ENCODE measurements around the gene C2orf74. TPM values are rescaled to one million over a fixed set of nuclear protein-coding genes. Genes with fewer than 3 reads are reported as not detected.
"Not testable (repeated sequence)": the region's sequence is repeated elsewhere in the genome, so short reads cannot be mapped to it uniquely, and the experiment has no call there.

Gene C2orf74
- polyA plus RNA-seq (ENCODE audit: insufficient read length) = 20.9 TPM

DNA sequence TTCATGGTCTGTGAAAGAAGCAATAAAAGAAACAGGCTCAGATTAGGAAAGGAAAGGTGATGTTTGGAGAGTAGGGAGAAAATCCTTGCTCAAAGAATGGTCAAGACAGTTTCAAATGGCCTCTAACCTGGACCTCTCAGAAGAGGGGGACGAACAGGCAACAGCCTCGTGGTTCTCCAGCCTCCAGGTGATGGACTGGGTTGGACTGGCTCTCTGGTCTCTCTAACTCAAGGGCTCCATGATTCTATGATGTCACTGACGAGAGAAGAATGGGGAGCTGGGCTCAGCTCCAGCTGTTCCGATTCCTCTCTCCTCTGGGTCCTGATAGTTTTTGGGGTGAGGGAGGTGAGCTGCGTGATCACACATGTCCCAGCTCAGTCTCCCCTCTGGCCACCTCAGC, at the start of gene C2orf74:
Gene C2orf74, plus strand, starts transcription at position 301 of the 400 bp plus-strand sequence. CDS start 327 bp downstream, outside the sequence.
- DNase-seq = no peak

DNA sequence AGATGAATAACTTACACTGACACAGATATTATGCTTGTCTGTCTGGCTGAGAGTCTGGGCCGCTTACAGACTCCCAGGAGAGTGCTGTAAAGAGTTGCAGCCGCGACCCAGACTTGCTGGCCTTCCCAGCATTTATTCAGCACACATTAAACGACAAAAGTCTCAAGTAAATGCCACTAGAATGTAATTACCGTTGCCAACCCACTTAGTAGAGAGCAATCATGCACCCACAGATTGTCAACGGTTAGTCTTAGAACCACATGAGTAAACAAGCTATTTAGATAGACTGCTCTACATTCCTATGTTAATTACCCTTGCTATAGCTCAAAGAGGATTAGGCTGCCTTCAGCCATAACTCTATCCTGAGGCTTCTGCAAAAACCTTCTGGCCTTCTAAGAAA, 47.8 kb upstream of the C2orf74 start:
- DNase-seq = no peak

DNA sequence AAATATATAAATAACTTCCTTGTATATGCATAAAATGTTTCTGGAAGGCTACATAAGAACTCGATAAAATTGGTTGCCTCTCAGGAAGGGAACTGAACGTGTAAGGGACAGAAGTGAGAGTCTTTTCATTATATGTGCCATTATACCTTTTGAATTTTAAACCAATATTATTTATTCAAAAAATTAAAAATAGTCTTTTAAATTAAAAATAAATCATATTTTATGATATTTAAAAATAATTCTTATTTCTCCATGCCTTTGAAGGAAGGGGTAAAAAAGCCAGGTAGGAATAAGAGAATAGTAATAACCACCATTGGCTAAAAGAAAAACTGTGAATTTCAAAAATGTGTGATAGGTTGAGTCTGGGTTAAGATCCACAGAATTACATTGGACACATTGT, 45.7 kb upstream of the C2orf74 start:
- DNase-seq = no peak

DNA sequence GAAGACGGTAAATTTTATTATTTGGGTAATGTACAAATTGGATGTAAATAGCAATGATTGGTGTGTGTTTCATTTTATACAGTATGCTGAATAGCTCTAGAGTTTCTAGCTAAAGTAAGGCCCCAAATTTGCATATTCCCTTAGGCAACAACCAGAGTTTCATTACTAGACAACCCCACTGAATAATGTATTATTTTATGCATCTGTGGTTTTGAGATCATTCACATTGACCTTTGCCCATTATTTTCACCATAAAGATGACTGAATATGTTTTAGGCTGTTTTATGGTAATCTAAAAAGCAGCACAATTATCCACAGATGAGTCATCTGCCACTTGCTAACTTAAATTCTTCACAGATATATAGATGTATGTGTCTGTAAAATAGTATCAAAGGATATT, 44.5 kb upstream of the C2orf74 start:
- DNase-seq = no peak

DNA sequence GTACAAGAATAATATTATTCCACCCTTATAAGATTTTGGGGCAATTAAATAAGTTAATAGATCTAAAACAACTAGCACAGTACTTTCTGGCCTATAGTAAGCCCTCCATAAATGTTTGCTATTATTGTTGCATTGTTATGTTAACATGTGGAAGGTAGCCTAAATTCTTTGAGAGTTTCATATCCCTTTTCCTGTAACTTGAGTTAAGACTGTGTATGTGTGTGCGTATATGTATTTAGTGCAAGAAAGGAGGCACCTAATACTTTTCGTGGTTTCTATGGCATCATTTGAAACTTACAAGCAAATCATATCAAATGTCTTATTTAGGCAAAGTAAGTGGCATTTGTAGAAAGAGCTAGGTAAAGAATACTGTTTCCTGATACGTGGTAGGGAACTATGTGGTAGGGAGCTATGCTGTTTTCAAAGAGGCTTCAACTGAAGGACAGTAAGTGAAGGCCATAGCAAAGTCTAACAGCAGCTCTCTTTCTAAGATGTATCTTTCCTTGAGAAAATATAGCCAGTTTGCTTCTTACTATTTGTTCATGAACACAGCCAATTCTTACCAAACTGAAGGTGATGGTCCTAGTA, 36.8 kb upstream of the C2orf74 start:
- DNase-seq = no peak

DNA sequence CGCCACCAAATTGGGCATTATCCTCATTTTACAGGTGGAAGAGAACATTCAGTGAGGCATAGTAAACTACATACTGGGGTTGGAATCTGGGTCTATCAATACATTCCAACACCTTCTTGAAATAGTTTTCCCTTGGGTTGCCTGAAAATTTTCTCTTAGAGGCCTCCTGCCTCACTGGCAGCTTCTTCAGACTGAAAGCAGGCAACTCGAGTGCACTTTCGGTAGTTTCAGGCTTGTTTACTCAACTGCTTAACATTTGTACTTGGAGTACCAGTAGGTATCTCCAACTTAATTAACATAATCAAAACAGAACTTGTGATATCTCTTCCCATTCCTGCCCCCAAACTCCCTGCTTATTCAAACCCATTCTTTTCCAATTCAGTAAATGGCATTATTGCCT, 36.2 kb upstream of the C2orf74 start:
- DNase-seq = no peak

DNA sequence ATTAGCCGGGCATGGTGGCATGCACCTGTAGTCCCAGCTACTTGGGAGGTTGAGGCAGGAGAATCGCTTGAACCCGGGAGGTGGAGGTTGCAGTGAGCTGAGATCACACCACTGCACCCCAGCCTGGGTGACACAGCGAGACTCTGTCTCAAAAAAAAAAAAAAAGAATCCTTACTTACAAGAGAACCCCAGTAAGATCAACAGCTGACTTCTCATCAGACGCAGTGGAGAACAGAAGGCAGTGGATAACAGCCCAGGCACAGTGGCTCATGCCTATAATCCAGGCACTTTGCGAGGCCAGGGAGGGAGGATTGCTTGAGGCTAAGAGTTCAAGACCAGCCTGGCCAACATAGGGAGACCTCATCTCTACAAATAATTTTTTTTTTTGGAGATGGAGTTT, 33.9 kb upstream of the C2orf74 start:
- not testable (repeated sequence) for DNase-seq

DNA sequence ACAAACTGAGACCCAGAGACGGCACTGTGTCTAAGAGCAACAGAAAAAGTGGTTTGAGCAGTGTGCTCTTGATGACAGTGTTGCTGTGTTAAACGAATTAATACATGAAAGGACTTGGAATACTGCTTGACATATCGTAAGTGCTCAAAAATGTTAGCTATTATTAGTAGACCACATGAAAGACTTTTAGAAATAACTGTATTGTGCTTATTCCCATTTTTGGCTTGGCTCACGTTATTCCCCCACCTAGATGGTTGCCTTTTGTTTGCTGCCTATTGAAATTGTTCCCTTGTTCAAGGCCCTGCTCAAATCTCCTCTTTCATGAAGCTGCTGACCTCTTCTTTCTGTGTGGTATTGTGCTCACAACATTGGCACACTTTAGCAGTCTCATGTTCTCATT, 27.8 kb upstream of the C2orf74 start:
- no peak for DNase-seq

DNA sequence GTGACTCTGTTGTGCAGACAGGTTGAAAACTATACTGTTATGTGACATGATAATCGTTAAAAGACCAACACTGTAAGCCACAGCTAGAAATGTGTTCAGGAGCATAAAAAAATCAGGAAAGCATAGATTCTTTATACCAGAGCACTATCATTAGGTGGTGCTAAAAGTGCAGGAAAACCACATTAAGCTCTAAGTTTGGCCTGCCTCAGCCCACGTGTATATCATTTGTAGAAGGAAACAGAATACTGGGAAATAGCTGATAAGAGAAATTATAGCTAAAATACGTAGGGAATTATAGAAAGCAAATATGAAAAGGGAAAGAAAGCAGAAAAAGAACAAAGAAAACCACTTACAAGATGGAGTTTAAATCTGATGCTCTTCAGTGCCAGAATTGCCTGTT, 26.5 kb upstream of the C2orf74 start:
- peak; percentile 49 for DNase-seq

DNA sequence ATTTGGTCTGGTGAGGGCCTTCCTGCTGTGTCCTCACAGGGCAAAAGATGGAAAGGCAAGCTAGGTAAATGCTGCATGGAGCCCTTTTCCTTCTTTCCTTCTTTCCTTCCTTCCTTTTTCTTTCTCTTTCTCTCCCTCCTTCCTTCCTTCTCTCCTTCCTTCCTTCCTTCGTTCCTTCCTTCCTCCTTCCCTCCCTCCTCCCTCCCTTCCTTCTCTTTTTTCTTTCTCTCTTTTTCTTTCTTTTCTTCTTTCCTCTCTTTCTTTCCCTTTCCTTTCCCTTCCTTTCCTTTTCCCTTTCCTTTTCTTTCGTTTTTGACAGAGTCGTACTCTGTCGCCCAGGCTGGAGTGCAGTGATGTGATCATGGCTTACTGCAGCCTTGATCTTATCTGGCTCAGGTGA, 23.1 kb upstream of the C2orf74 start:
- no peak for DNase-seq

DNA sequence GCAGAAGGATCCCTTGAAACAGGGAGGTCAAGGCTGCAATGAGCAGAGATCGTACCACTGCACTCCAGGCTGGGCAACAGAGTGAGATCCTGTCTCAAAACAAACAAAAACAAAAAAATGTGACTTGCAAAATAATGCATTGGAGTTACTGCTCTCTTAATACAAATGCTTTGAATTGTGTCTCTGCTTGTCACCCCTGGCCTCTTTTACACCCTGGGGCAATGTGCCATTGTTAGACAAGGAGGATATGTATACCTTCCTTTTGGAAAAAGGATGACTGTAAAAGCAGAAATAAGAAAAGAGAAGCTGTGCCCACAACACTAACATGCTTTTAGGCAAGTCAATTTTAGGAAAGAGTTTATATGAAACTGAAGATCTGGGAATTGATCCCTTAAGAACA, 20.8 kb upstream of the C2orf74 start:
- DNase-seq = no peak

DNA sequence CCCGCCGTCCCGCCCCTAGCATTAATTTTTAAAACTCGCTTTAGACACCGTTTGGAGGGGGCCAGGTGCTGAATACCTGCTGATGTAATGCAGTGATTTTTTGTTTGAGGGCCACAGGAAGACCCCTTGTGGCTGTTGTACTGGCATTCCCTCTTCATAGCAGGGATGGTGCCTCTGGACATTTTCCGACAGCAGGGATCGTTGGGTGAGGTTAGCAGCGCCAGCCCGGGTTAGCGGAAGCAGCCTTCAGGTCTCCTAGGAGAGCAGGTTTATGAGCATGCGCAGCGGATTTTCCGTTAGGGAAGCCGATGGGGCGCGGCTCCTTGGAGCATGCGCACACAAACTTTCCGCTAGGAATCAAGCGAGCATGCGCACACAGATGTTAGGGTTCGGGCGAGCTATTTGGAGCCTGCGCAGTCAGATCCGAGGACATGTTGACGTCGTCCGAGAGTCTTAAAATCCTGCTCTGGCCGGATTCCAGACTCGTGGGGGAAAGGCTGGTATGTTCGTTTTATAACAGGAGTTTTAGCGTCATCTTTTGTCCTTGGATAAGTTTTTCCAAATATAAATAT, 17.2 kb upstream of the C2orf74 start:
- peak; percentile 98 for DNase-seq

DNA sequence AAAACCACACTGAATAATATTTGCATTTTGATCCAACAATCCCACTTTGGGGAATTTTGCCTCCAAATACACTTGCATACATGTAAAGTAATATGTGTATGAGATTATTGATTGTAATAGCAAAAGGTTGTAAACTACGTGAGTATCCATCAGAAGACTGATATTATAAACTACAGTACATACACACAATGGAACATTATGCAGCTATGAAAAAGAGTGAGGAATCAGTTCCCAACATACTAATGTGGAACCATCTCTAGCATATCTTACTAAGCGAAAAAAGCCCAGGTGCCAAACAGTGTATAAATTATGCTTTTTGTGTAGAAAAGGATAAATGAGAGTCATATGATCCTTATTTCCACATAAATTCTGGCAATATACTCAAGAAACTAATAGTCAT, 16.0 kb upstream of the C2orf74 start:
- no peak for DNase-seq

DNA sequence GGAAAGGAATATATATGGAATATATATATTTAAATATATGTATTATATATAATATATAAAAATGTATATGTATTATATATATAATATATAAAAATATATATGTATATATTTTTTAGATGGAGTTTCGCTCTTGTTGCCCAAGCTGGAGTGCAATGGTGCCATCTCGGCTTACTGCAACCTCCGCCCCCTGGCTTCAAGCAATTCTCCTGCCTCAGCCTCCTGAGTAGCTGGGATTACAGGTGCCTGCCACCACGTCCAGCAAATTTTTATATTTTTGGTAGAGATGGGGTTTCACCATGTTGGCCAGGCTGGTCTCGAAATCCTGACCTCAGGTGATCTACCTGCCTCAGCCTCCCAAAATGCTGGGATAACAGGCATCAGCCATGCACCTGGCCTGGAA, 13.9 kb upstream of the C2orf74 start:
- not testable (repeated sequence) for DNase-seq

DNA sequence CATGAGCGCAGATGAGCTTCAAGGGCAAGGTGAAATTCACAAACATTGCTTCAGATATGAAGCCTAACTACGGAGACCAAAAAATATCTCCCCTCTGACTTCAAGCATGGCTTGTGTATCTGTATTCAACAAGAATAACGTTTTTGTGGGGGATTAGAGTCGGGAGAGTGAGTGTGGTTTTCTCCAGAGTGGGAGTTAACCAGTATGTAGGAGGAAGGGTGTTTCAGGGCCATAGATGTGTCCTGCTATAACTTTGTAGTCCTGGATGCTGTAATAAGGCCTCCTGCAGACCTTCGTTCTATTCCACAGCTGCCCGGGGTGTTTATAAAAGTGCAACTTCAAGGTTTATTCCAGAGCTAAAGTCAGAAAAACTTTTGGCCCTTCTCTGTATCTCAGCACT, 12.9 kb upstream of the C2orf74 start:
- no peak for DNase-seq

DNA sequence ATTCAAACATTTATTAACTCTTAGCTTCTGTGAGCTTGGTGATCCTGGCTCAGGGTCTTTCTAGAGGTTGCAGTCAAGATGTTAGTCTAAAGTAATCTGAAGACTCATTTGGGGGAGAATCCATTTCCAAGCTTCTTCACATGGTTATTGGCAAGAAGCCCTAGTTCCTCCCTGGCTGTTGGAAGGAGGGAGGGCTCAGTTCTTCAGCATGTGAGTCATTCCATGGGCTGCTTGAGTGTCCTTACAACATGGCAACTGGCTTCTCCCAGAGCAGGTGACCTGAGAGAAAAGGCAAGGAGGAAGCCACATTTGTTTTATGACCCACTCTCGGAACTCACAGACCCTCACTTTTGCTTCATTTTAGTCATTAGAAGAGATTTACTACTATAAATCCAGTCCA, 10.6 kb upstream of the C2orf74 start:
- no peak for DNase-seq

DNA sequence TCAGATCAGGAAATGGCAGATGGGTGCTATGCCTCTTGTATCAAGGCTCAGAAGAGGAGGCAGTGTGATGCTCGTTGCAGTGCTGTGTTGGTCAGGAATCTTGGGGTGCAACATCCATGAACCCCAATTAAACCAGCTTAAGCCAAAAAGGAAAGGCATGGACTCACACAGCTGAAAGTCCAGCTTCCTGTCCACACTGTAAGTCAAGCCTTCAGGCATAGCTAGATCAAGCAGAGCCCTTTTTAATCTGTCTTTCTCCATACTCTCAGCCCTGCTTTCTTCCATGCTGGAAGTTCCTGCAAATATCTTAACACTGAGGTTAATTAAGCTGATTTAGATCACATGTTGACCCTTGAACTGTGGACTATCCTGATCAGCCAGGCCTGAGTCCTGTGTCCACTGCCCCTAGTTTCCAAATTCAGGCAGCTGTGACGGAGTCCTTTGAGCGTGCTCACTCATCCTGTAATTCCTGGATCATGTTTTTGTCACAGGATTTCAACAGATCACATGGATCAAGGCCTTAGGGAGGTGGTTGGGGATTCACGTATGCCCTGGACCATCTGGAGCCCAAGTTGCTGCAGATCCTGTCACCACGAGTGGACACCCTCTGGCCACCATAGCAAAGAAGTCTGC, 4.5 kb upstream of the C2orf74 start:
- no peak for DNase-seq

DNA sequence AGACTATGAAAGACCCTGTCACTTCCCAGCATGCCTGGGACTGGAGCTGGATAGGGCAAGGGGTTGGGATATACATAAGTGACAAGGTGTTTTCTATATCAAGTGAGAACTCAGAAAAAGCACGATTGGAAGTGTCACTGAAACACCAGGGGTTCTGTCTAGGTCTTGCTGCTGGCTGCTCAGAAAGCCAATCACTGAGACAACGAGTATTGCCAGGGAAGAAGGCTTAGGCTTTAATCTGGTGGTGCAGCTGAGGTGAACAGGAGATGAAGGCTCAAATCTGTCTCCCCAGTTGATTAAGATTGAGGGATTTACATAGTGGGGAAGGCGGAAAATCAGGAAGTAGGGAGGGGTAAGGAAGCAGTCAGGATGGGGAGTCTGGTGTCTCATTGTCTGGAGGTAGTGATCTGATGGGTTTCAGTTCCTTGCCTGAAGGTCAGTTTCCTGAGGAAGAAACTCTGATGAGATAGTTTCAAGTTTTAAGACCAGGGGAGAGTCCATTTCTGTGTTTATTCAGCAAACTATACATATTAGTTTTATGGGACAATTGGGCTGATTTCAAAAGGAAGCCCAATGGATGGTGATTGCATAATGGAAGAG, 3.5 kb upstream of the C2orf74 start:
- DNase-seq = no peak

DNA sequence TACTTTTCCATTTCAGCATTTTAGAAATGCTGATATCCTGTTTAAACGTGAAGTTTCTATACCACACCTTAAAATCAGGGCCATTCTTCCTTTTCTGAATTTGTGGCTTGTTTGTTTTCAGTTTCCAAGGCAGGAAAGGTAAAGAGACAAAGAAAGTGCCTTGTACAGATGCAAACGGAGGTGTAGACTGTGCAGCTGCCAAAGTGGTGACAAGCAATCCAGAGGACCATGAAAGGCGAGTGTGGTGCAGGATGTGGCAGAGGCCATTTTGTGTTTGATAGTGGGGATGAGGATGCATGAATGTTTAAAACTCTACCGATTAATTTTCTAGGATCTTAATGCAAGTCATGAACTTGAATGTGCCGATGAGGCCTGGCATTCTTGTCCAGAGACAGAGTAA, 733 bp downstream of the C2orf74 start:
- no peak for DNase-seq

DNA sequence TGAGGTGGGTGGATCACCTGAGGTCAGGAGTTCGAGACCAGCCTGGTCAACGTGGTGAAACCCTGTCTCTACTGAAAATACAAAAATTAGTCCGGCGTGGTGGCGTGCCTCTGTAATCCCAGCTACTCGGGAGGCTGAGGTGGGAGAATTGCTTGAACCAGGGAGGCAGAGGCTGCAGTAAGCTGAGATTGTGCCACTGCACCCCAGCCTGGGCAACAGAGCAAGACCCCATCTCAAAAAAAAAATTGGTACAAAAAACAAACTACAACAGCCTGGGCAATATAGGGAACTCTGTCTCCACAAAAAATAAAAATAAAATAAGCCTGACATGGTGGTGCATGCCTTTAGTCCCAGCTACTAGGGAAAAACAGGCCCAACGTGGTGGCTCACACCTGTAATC, 3.1 kb downstream of the C2orf74 start:
- DNase-seq = not testable (repeated sequence)

DNA sequence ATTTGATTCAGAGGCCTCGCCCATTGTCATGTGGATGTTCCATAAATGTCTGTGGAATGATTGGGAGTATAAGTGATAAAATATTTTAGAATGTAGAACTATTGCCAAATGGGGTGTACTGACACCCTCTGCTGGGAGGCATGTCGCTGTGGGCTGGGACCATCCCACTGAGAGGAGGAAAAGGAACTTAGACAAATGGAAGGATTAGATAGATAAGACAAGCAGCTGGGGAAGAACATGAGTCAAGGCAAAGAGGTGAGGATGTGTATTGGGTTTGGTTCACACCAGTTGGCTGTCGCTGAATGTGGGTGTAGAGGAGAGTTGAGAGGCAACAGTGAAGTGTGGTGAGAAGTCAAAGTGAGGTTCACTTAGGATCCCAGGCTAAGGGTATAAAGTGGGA, 4.0 kb downstream of the C2orf74 start:
- no peak for DNase-seq

DNA sequence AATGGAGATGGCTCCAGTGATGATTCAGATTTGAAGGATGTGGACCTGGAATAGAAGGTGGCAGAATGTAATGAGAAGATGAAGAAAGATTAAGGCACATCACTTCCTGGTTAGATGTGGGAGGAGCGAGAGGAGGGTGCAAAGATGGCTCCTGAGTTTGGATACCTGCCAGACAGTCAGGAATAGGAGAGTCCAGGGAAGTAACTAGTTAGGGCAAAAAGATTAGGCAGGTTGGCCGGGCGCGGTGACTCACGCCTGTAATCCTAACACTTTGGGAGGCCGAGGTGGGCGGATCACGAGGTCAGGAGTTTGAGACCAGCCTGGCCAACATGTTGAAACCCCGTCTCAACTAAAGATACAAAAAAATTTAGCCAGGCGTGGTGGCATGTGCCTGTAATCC, 5.6 kb downstream of the C2orf74 start:
- DNase-seq = no peak

DNA sequence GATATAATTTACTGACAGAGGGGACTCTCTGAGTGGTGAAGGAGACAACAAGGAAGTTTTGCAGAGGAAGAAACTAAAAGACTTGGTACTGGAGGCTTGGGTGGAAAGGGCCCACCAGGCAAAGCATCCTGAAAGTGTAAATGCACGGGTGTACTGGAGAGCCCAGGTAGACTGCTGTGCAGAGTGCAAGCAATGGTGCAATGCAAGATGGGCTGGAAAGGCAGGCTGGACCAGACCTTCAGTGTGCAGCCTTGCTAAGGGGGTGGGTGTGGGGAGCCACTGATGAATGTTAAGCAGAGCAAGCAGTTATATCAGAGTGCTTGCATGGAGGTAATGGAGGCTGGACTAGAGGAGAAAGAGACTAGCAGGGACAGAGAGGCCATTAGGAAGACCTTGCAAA, 10.7 kb downstream of the C2orf74 start:
- DNase-seq = no peak

DNA sequence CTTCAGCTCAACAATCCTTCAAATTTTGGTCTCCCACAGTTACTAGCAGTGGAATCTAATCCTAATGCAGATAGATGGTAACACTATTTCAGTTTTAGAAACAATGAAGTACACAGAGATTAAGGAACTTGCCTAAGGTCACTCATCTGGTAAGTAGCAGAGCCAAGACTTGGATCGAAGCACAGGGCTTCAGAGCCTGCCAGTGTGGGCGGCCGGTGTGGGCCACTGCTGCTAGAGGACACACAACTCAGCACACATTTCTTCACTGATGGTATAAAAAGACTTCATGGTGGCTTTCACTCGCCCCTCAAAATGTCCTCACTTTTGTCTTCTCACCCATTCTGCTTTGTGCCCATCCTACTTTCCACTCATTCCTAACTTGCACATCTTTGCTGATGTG, 11.1 kb downstream of the C2orf74 start:
- DNase-seq = no peak
